ENCODE results near the gene SLC34A3.
"Not testable (repeated sequence)": the region's sequence is repeated elsewhere in the genome, so short reads cannot be mapped to it uniquely, and the experiment has no call there.

The SLC34A3 gene

GRCh38 chr9:137228968-137229896 is 1.5 kb upstream of the SLC34A3 start:
- no peak for DNase-seq (ENCODE audit: low spot score)

- DNase-seq (ENCODE audit: low spot score): no peak
Observed at GRCh38 chr9:137229903-137230704, 597 bp upstream of the SLC34A3 start.

- DNase-seq (ENCODE audit: low spot score): no peak
Observed at GRCh38 chr9:137231372-137232039, 805 bp downstream of the SLC34A3 start.

- DNase-seq (ENCODE audit: low spot score): no peak
Observed at GRCh38 chr9:137232101-137232500, 1.4 kb downstream of the SLC34A3 start.

- DNase-seq (ENCODE audit: low spot score): no peak
Observed at GRCh38 chr9:137232510-137232909, 1.8 kb downstream of the SLC34A3 start.

- DNase-seq (ENCODE audit: low spot score): no peak
Observed at GRCh38 chr9:137233143-137233980, 2.7 kb downstream of the SLC34A3 start.

GRCh38 chr9:137234055-137234697 is 3.5 kb downstream of the SLC34A3 start:
- no peak for DNase-seq (ENCODE audit: low spot score)

GRCh38 chr9:137234758-137235423 is 4.2 kb downstream of the SLC34A3 start:
- DNase-seq (ENCODE audit: low spot score): no peak

GRCh38 chr9:137235424-137236237 is 4.9 kb downstream of the SLC34A3 start:
- no peak for DNase-seq (ENCODE audit: low spot score)

GRCh38 chr9:137236238-137236935 is 5.7 kb downstream of the SLC34A3 start:
- DNase-seq (ENCODE audit: low spot score): peak; percentile 72

- no peak for DNase-seq (ENCODE audit: low spot score)
Observed at GRCh38 chr9:137236936-137237421, 6.3 kb downstream of the SLC34A3 start.

GRCh38 chr9:137237759-137238726 is 7.3 kb downstream of the SLC34A3 start:
- DNase-seq (ENCODE audit: low spot score): peak; percentile 92

GRCh38 chr9:137239541-137240200 is 9.0 kb downstream of the SLC34A3 start:
- not testable (repeated sequence) for DNase-seq (ENCODE audit: low spot score)

- DNase-seq (ENCODE audit: low spot score): peak; percentile 82
Observed at GRCh38 chr9:137240318-137240840, 9.7 kb downstream of the SLC34A3 start.

- peak; percentile 100 for DNase-seq (ENCODE audit: low spot score)
Observed at GRCh38 chr9:137240841-137241489, 10.3 kb downstream of the SLC34A3 start, which contains the start of gene TUBB4B. TSS of gene TUBB4B (plus strand) at chr9:137241287. CDS start at chr9:137241361, 74 bp downstream.
